ENCODE data around the gene ZSCAN26. TPM values are rescaled to one million over a fixed set of nuclear protein-coding genes. Genes with fewer than 3 reads are reported as not detected.
A peak's percentile ranks its signal among the peaks of the same experiment; 100 is the strongest.

ZSCAN26 gene
- total RNA-seq, 2 donors from 2014 or later = 8.2 to 22.8 TPM

DNA sequence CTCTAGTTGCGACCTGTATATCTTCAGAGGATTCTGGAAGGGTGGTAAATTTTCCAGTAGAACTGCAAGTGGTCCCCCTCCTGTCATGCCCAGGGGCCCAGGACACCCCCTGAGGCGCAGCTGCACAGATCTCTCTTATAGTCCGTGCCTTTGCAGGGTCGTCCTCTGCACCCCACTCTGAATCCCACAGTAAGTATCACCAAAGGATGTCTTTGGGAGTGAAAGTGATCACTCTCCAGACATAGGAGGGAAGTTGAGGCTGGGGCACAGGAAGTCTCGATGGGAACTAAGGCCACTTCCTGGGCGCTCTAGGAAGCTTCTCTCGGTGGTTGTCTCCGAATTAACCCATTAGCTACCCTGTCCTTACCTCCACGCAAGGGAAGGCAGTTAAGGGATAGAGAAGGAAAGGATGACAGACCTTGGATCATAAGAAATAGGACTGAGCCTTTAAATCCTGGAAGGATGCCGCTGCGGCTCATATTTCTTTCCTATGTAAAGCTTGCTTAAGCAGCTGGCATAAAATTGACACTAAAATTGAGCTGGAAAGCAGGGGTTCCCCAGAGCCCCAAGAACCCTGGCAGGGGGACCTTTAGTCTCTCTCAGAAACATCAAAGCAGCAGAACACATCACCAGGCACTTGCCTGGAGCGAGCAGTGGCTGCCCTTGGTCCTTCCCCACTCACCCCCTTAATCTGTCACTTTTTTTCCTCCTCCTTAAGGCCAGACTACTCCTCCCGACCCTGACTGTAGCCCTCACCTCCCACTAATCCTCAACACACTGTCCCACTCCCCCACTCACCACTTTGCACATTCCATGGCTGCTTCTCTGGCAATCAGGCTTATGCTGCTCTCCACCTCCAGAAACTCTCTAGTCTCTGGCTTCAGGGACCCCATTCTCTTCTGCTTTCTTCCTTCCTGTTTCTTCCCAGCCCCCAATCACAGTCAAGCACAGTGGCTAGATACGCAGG is 14.7 kb upstream of the ZSCAN26 start, which contains the start of gene ZKSCAN4:
ZKSCAN4 (minus strand) TSS at position 261 of the 967 bp plus-strand sequence. CDS start 289 bp downstream, outside the sequence.
- Histone ChIP-seq H3K4me3 (peak within 1 kb of the TSS; percentile 80 to 93), H3K27ac (peak within 1 kb of the TSS in 2 of 4 donors; percentile 30 to 54), H3K9me3 (no peaks in the 10 kb centered on the region), H3K27me3 (no peaks in the 10 kb centered on the region), H3K4me1 (peaks cover 14% of the 10 kb centered on the region), H3K36me3 (replicated peaks in 1 of 2; ENCODE audit: insufficient read depth in 1 of 2, low read depth in 2 of 2) (peaks cover 0 to 2% of the 10 kb centered on the region in 2 donors)
- ATAC-seq (peak; percentile 96), DNase-seq (peak; percentile 72 to 84 (median 78))
- intact Hi-C loops (cut with DNase I) = loop anchor here (10.0 kb wide), 1 partner anchor 127 kb away; the partner anchor contains the start of gene ZSCAN16
- WGBS, 2 donors = 5 to 9% methylated on average over 10 to 14 of the region's 14 CpGs
- TF ChIP-seq, protein P1, sequence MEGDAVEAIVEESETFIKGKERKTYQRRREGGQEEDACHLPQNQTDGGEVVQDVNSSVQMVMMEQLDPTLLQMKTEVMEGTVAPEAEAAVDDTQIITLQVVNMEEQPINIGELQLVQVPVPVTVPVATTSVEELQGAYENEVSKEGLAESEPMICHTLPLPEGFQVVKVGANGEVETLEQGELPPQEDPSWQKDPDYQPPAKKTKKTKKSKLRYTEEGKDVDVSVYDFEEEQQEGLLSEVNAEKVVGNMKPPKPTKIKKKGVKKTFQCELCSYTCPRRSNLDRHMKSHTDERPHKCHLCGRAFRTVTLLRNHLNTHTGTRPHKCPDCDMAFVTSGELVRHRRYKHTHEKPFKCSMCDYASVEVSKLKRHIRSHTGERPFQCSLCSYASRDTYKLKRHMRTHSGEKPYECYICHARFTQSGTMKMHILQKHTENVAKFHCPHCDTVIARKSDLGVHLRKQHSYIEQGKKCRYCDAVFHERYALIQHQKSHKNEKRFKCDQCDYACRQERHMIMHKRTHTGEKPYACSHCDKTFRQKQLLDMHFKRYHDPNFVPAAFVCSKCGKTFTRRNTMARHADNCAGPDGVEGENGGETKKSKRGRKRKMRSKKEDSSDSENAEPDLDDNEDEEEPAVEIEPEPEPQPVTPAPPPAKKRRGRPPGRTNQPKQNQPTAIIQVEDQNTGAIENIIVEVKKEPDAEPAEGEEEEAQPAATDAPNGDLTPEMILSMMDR (IDR thresholded peaks at IDR 0.05) = no peak
- peak in 1 of 3 donors; percentile 21 for TF ChIP-seq POLR2A (IDR thresholded peaks at IDR 0.05)

DNA sequence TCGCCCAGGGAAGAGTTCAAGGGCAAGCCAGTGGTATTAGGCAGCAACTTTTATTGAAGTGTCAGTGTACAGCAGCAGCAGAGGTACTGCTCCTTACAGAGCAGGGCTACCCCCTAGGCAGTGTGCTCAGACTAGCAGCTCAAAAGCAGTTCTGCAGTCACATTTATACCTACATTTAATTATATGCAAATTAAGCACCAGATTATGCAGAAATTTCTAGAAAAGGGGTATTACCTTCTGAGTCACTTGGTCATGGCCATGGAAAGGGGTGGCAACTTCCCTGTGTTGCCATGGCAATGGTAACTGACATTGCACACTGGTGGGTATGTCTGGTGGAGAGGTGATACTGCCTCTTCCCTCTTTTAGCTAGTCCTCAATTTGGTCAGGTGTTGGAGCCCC is 12.8 kb upstream of the ZSCAN26 start:
- 43 to 53% methylated on average over 1 of the region's 1 CpG for WGBS, 2 donors

DNA sequence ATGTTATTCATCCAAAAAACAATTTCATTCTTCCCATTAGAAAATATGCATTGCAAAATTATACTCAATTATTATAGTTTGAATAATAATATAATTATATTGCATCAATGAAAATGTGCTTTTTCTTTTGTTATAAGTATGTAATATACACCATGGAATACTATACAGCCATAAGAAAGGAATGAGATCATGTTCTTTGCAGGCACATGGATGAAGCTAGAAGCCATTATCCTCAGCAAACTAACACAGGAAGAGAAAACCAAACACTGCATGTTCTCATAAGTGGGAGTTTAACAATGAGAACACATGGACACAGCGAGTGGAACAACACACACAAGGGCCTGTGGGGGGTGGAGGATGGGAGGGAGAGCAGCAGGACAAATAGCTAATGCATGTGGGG is 9.9 kb upstream of the ZSCAN26 start:
- no peak for ATAC-seq
- WGBS, 2 donors = 0% methylated on average over 1 of the region's 1 CpG; no CpG with 5 or more reads in 1 of the 2 donors
- H3K27ac ChIP-seq = no peak overlapping the region
- H3K4me1 ChIP-seq = peaks cover 16% of the 10 kb centered on the region
- H3K27me3 ChIP-seq = no peaks in the 10 kb centered on the region
- no peaks in the 10 kb centered on the region for H3K36me3 ChIP-seq (replicated peaks in 1 of 2; ENCODE audit: insufficient read depth in 1 of 2, low read depth in 2 of 2)
- H3K9me3 ChIP-seq = no peaks in the 10 kb centered on the region
- no peak for DNase-seq
- H3K4me3 ChIP-seq = no peak overlapping the region
- no peak for TF ChIP-seq POLR2A (IDR thresholded peaks at IDR 0.05)
- TF ChIP-seq, protein P1 (IDR thresholded peaks at IDR 0.05) = no peak
- intact Hi-C loops (cut with DNase I) = loop anchor here (10.0 kb wide), 1 partner anchor 132 kb away; the partner anchor contains the start of gene ZSCAN16

More for the DNA sequence above, 12.8 kb upstream of the ZSCAN26 start:
- TF ChIP-seq, protein P1 (IDR thresholded peaks at IDR 0.05) = no peak
- no peak for TF ChIP-seq POLR2A (IDR thresholded peaks at IDR 0.05)
- ATAC-seq (no peak), DNase-seq (no peak)
- no peak overlapping the region for H3K4me3 ChIP-seq
- H3K4me1 ChIP-seq = peaks cover 19% of the 10 kb centered on the region
- intact Hi-C loops (cut with DNase I) = loop anchor here (10.0 kb wide), 1 partner anchor 129 kb away; the partner anchor contains the start of gene ZSCAN16
- no peaks in the 10 kb centered on the region for H3K36me3 ChIP-seq (replicated peaks in 1 of 2; ENCODE audit: insufficient read depth in 1 of 2, low read depth in 2 of 2)
- H3K27ac ChIP-seq = no peak overlapping the region
- H3K9me3 ChIP-seq = no peaks in the 10 kb centered on the region
- no peaks in the 10 kb centered on the region for H3K27me3 ChIP-seq

DNA sequence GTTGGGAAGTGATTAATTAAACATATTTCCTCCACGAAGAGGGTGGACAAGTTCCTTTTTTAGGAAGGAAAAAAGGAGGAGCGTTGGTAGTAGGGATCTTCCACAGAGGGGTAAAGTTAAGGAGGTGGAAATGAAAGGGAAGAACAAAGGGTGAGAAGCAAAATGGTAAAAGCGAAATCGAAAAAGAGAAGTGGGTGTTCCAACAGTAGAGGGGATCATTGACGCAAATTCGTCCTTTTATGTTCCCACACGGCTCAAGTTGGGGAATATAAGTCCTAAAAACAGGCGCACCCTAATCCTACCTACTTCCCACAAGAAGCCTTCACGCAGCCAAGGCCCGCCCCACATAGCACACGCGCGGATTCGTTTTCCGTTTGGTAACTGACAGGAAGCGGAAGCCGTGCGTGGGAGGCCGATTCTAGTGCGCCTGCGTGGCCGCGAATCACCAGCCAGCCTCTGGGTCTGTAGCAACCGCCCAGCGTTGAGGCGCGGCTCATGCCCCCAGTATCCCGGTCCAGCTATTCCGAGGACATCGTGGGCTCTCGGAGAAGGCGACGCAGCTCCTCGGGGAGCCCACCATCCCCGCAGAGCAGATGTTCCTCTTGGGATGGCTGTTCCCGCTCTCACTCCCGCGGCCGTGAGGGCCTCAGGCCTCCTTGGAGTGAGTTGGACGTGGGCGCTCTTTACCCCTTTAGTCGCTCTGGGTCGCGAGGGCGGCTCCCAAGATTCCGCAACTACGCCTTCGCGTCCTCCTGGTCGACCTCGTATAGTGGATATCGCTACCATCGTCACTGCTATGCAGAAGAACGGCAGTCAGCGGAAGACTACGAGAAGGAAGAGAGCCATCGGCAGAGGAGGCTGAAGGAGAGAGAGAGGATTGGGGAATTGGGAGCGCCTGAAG is 7.8 kb upstream of the ZSCAN26 start, which contains the start of gene NKAPL:
NKAPL (plus strand) TSS at position 421 of the 901 bp plus-strand sequence; CDS start at position 496, 75 bp downstream.
- no peaks in the 10 kb centered on the region for H3K36me3 ChIP-seq (replicated peaks in 1 of 2; ENCODE audit: insufficient read depth in 1 of 2, low read depth in 2 of 2)
- intact Hi-C loops (cut with DNase I) = loop anchor here (10.0 kb wide), 1 partner anchor 134 kb away; the partner anchor contains the start of gene ZSCAN16
- H3K27ac ChIP-seq = no peak within 1 kb of the TSS
- H3K9me3 ChIP-seq = no peaks in the 10 kb centered on the region
- TF ChIP-seq, protein P1 (IDR thresholded peaks at IDR 0.05) = no peak
- TF ChIP-seq POLR2A (IDR thresholded peaks at IDR 0.05) = peak in 1 of 3 donors; percentile 27
- DNase-seq (peak; percentile 68 to 78 (median 70)), ATAC-seq (peak; percentile 56)
- peaks cover 10% of the 10 kb centered on the region for H3K4me1 ChIP-seq
- no peaks in the 10 kb centered on the region for H3K27me3 ChIP-seq
- WGBS, 2 donors = 27 to 33% methylated on average over 42 to 58 of the region's 58 CpGs
- peak within 1 kb of the TSS in 1 of 2 donors; percentile 1 for H3K4me3 ChIP-seq

All from body of pancreas (tissue), 4 donors.